Measurements from ENCODE around the gene SMYD3. TPM values are rescaled to one million over a fixed set of nuclear protein-coding genes. Genes with fewer than 3 reads are reported as not detected.
"Not testable (repeated sequence)": the region's sequence is repeated elsewhere in the genome, so short reads cannot be mapped to it uniquely, and the experiment has no call there.

SMYD3 gene
- total RNA-seq, 2 donors from 2014 or later = 13.5 to 20.8 TPM

GRCh38 chr1:245748240-245748639 is 758.8 kb downstream of the SMYD3 start:
- Histone ChIP-seq H3K27ac (no peak overlapping the region), H3K27me3 (no peaks in the 10 kb centered on the region), H3K36me3 (replicated peaks in 1 of 2; ENCODE audit: insufficient read depth in 1 of 2, low read depth in 2 of 2) (no peaks in the 10 kb centered on the region), H3K4me3 (no peak overlapping the region), H3K4me1 (no peaks in the 10 kb centered on the region), H3K9me3 (no peaks in the 10 kb centered on the region)
- intact Hi-C loops (cut with DNase I) = no loop called here
- DNase-seq (no peak), ATAC-seq (no peak)
- TF ChIP-seq, protein P1, sequence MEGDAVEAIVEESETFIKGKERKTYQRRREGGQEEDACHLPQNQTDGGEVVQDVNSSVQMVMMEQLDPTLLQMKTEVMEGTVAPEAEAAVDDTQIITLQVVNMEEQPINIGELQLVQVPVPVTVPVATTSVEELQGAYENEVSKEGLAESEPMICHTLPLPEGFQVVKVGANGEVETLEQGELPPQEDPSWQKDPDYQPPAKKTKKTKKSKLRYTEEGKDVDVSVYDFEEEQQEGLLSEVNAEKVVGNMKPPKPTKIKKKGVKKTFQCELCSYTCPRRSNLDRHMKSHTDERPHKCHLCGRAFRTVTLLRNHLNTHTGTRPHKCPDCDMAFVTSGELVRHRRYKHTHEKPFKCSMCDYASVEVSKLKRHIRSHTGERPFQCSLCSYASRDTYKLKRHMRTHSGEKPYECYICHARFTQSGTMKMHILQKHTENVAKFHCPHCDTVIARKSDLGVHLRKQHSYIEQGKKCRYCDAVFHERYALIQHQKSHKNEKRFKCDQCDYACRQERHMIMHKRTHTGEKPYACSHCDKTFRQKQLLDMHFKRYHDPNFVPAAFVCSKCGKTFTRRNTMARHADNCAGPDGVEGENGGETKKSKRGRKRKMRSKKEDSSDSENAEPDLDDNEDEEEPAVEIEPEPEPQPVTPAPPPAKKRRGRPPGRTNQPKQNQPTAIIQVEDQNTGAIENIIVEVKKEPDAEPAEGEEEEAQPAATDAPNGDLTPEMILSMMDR (IDR thresholded peaks at IDR 0.05) = no peak
- TF ChIP-seq POLR2A (IDR thresholded peaks at IDR 0.05) = no peak
- 86 to 94% methylated on average over 10 of the region's 10 CpGs for WGBS, 2 donors

DNA sequence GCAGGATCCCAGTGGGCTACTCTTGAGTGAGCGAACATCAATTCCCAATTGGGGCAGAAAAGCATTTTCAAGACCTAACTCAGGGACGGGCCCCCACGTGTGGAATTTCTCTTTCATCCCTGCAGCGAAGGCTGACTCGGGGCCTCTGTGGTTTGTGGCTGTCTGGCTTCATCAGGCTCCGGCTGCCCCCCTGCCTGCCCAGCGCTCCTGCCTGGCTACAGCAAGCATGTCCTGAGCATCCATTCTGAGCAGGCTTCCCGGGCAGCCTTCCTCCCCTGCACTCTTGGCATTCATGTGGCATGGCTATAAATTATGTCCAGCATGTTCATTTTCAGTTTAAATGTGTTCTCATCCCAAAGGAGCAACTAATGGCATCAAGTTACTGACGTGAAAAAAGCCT is 764.2 kb downstream of the SMYD3 start:
- DNase-seq (no peak), ATAC-seq (no peak)
- Histone ChIP-seq H3K4me3 (no peak overlapping the region), H3K27me3 (no peaks in the 10 kb centered on the region), H3K9me3 (no peaks in the 10 kb centered on the region), H3K36me3 (replicated peaks in 1 of 2; ENCODE audit: insufficient read depth in 1 of 2, low read depth in 2 of 2) (no peaks in the 10 kb centered on the region), H3K4me1 (no peaks in the 10 kb centered on the region), H3K27ac (no peak overlapping the region)
- TF ChIP-seq, protein P1 (IDR thresholded peaks at IDR 0.05) = no peak
- no peak for TF ChIP-seq POLR2A (IDR thresholded peaks at IDR 0.05)
- WGBS, 2 donors = 62 to 76% methylated on average over 6 to 9 of the region's 9 CpGs
- intact Hi-C loops (cut with DNase I) = no loop called here

GRCh38 chr1:245740336-245740735 is 766.7 kb downstream of the SMYD3 start:
- 80 to 95% methylated on average over 1 of the region's 1 CpG for WGBS, 2 donors
- DNase-seq; intact Hi-C loops (cut with DNase I); H3K27me3 ChIP-seq; ATAC-seq; H3K9me3 ChIP-seq; H3K36me3 ChIP-seq (replicated peaks in 1 of 2; ENCODE audit: insufficient read depth in 1 of 2, low read depth in 2 of 2); H3K27ac ChIP-seq; H3K4me1 ChIP-seq; H3K4me3 ChIP-seq: not testable (repeated sequence)

DNA sequence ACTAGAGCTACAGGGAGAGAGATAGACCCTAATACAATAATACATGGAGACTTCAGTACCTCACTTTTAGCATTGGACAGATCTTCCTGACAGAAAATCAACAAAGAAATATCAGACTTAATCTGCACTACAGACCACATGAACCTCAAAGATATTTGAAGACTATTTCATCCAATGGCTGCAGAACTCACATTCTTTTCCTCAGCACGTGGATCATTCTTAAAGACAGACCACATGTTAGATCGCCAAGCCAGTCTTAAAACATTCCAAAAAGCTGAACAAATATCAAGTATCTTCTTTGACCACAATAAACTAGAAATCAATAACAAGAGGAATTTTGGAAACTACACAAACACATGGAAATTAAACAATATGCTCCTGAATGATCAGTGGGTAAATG is 776.3 kb downstream of the SMYD3 start:
- 71 to 73% methylated on average over 2 of the region's 2 CpGs for WGBS, 2 donors
- intact Hi-C loops (cut with DNase I) = no loop called here
- H3K4me3 ChIP-seq = no peak overlapping the region
- H3K4me1 ChIP-seq = no peaks in the 10 kb centered on the region
- no peak overlapping the region for H3K27ac ChIP-seq
- peaks cover 0 to 12% (median 0%) of the 10 kb centered on the region in 3 donors for H3K9me3 ChIP-seq
- TF ChIP-seq POLR2A (IDR thresholded peaks at IDR 0.05) = no peak
- TF ChIP-seq, protein P1 (IDR thresholded peaks at IDR 0.05) = no peak
- H3K36me3 ChIP-seq (replicated peaks in 1 of 2; ENCODE audit: insufficient read depth in 1 of 2, low read depth in 2 of 2) = no peaks in the 10 kb centered on the region
- DNase-seq (no peak), ATAC-seq (no peak)
- no peaks in the 10 kb centered on the region for H3K27me3 ChIP-seq

- 85 to 95% methylated on average over 3 of the region's 3 CpGs for WGBS, 2 donors
- intact Hi-C loops (cut with DNase I); H3K4me1 ChIP-seq; H3K27ac ChIP-seq; H3K4me3 ChIP-seq; H3K27me3 ChIP-seq; DNase-seq; H3K36me3 ChIP-seq (replicated peaks in 1 of 2; ENCODE audit: insufficient read depth in 1 of 2, low read depth in 2 of 2); ATAC-seq: not testable (repeated sequence)
- peaks cover 0 to 12% (median 0%) of the 10 kb centered on the region in 3 donors for H3K9me3 ChIP-seq
These were observed 779.0 kb downstream of the SMYD3 start for GRCh38 chr1:245728035-245728434.

GRCh38 chr1:245721488-245721887 is 785.6 kb downstream of the SMYD3 start:
- no peaks in the 10 kb centered on the region for H3K9me3 ChIP-seq
- WGBS, 2 donors = 64 to 67% methylated on average over 3 to 4 of the region's 4 CpGs
- H3K27me3 ChIP-seq = no peaks in the 10 kb centered on the region
- no peak overlapping the region for H3K4me3 ChIP-seq
- ATAC-seq (no peak), DNase-seq (no peak)
- intact Hi-C loops (cut with DNase I) = no loop called here
- no peak overlapping the region for H3K27ac ChIP-seq
- H3K36me3 ChIP-seq (replicated peaks in 1 of 2; ENCODE audit: insufficient read depth in 1 of 2, low read depth in 2 of 2) = no peaks in the 10 kb centered on the region
- no peak for TF ChIP-seq POLR2A (IDR thresholded peaks at IDR 0.05)
- TF ChIP-seq, protein P1 (IDR thresholded peaks at IDR 0.05) = no peak
- no peaks in the 10 kb centered on the region for H3K4me1 ChIP-seq
